K562 (cell line): ENCODE data around the gene DGCR2. TPM values are rescaled to one million over a fixed set of nuclear protein-coding genes. Genes with fewer than 3 reads are reported as not detected.

Experiments
- ATAC-seq: fragments of 200-7000 bp; cut with Tn5 transposase; 3 replicates; pipeline ENCODE4 v1.9.1; 2020; ENCODE audit warnings: moderate library complexity
- BruUV-seq: library from RNA; stranded (reverse); fragments of 400-500 nt; replicated peaks from 2 replicates; lab custom pipeline; 2021; lab: Mats Ljungman, UMichigan
- CTCF ChIA-PET: fragments of 300-600 bp; formaldehyde crosslinking; extraction: SDS; loops from one replicate; lab custom pipeline; 2021; ENCODE audit warnings: low intra/inter-chr PET ratio; lab: Yijun Ruan, JAX
- POLR2A ChIA-PET: fragments of 300-600, 350-650 bp; sonication (Branson Sonifier 250); formaldehyde crosslinking; extraction: SDS; loops from one replicate; lab custom pipeline; 2021; ENCODE audit warnings: antibody characterized with exemption, inconsistent platforms; lab: Yijun Ruan, JAX
- DNase-seq, 4 experiments: peaks; one replicate each; pipeline versions ENCODE4 v3.0.0 to v3.0.0-alpha.2; 2011 to 2018; ENCODE audit warnings: low spot score in 3 of 4, mixed read lengths in 3 of 4; ENCODE audit errors: extremely low read depth in 1 of 4
- FAIRE-seq: peaks from 2 replicates; lab custom pipeline; 2011; peaks lifted over from hg19 to GRCh38; lab: Jason Lieb, UNC
- H2AFZ ChIP-seq: 2 replicates; pipeline ENCODE4 v1.6.0; 2011; ENCODE audit warnings: low read depth, low read length, control low read depth, inconsistent platforms
- H3K27ac ChIP-seq: fragments of 200-600 bp; 3 replicates; pipeline ENCODE4 v1.8.0; 2011; ENCODE audit warnings: low read depth, mild to moderate bottlenecking, control low read depth, inconsistent platforms, low read length, moderate library complexity, mixed read lengths; ENCODE audit errors: extremely low read depth
- H3K27me3 ChIP-seq, 2 experiments: fragments of 300-600 bp in 1 of 2; 2 replicates in 1 of 2; 3 replicates in 1 of 2; pipeline versions ENCODE4 v1.6.0 to v1.8.0; 2011; ENCODE audit warnings: inconsistent platforms in 2 of 2, low read length in 2 of 2, mild to moderate bottlenecking in 1 of 2, mixed read lengths in 1 of 2, moderate library complexity in 1 of 2; ENCODE audit not compliant: control insufficient read depth in 2 of 2, insufficient read depth in 2 of 2
- H3K36me3 ChIP-seq: fragments of 300-600 bp; 3 replicates; pipeline ENCODE4 v1.8.0; 2011; ENCODE audit warnings: mild to moderate bottlenecking, low read length, inconsistent platforms; ENCODE audit not compliant: control insufficient read depth, insufficient read depth
- H3K4me1 ChIP-seq, 2 experiments: fragments of 200-600 bp in 1 of 2; replicated peaks in 1 of 2; 2 replicates in 1 of 2; 3 replicates in 1 of 2; pipeline versions ENCODE4 v1.5.1 to v1.8.0; 2011; ENCODE audit warnings: inconsistent platforms in 2 of 2, low read length in 2 of 2, mild to moderate bottlenecking in 1 of 2, mixed read lengths in 1 of 2, moderate library complexity in 1 of 2; ENCODE audit not compliant: control insufficient read depth in 2 of 2, insufficient read depth in 2 of 2
- H3K4me2 ChIP-seq: 2 replicates; pipeline ENCODE4 v1.6.1; 2011; ENCODE audit warnings: low read length, control low read depth, inconsistent platforms, mixed read lengths; ENCODE audit not compliant: insufficient read depth
- H3K4me3 ChIP-seq: fragments of 200-600 bp; sonication (generic), shearing (Covaris generic); 2 replicates; pipeline ENCODE4 v1.5.1; 2016; ENCODE audit warnings: control low read depth, inconsistent platforms
- H3K79me2 ChIP-seq: fragments of 200-600 bp; 3 replicates; pipeline ENCODE4 v1.8.0; 2011; ENCODE audit warnings: low read length, inconsistent platforms; ENCODE audit not compliant: control insufficient read depth, insufficient read depth
- H3K9ac ChIP-seq, 2 experiments: 2 replicates each; pipeline versions ENCODE4 v1.6.0 to v1.6.1; 2011; ENCODE audit warnings: low read depth in 2 of 2, low read length in 2 of 2, control low read depth in 1 of 2, inconsistent platforms in 1 of 2, mild to moderate bottlenecking in 1 of 2, mixed read lengths in 1 of 2; ENCODE audit not compliant: insufficient read depth in 1 of 2
- H3K9me1 ChIP-seq: one replicate; pipeline ENCODE4 v1.6.0; 2011; ENCODE audit warnings: inconsistent platforms, mild to moderate bottlenecking, low read length, moderate library complexity; ENCODE audit not compliant: control insufficient read depth, insufficient read depth
- H3K9me3 ChIP-seq: replicated peaks from 2 replicates; pipeline ENCODE4 v1.5.1; 2011; ENCODE audit warnings: low read depth, low read length, inconsistent platforms; ENCODE audit not compliant: control insufficient read depth, insufficient read depth
- H4K20me1 ChIP-seq: replicated peaks from 2 replicates; pipeline ENCODE4 v1.6.1; 2011; ENCODE audit warnings: low read length, inconsistent platforms, mixed read lengths; ENCODE audit not compliant: control insufficient read depth, insufficient read depth
- FOXA3 ChIP-seq, 2 experiments: fragments of 450-650 bp in 1 of 2; sonication (generic) in 1 of 2; formaldehyde crosslinking; IDR thresholded peaks in 1 of 2; conservative IDR thresholded peaks in 1 of 2; 2 replicates each; pipeline versions ENCODE4 v1.4.0 to v1.8.0; 2020 to 2022; ENCODE audit warnings: mild to moderate bottlenecking in 2 of 2, missing genetic modification reagents in 1 of 2
- MED1 ChIP-seq: sonication (generic); formaldehyde crosslinking; IDR thresholded peaks from 2 replicates; pipeline ENCODE4 v1.8.1; 2023; ENCODE audit warnings: missing genetic modification reagents, borderline replicate concordance
- NR2C2 ChIP-seq, 2 experiments: fragments of 200-800 bp in 1 of 2; sonication (Bioruptor generic) in 1 of 2; sonication (generic) in 1 of 2; formaldehyde crosslinking in 1 of 2; IDR thresholded peaks; 2 replicates each; pipeline versions ENCODE4 v1.6.1 to v1.8.0; 2016 to 2022; ENCODE audit warnings: mild to moderate bottlenecking in 1 of 2, missing compliant biosample characterization in 1 of 2, missing genetic modification characterization in 1 of 2, missing genetic modification reagents in 1 of 2
- PHF21A ChIP-seq: fragments of 450-650 bp; IDR thresholded peaks from 2 replicates; pipeline ENCODE4 v1.6.1; 2017; ENCODE audit warnings: low read depth, borderline replicate concordance
- PRDM10 ChIP-seq: fragments of 450-650 bp; IDR thresholded peaks from 2 replicates; pipeline ENCODE4 v1.6.1; 2018; ENCODE audit not compliant: partially characterized antibody
- RBM34 ChIP-seq: fragments of 200-400 bp; formaldehyde crosslinking; IDR thresholded peaks from 2 replicates; pipeline ENCODE4 v1.6.1; 2018; ENCODE audit warnings: low read length, borderline replicate concordance; ENCODE audit not compliant: insufficient read depth
- ZFP91 ChIP-seq: sonication (generic); formaldehyde crosslinking; IDR thresholded peaks from 2 replicates; pipeline ENCODE4 v1.8.0; 2022; ENCODE audit warnings: mild to moderate bottlenecking, missing genetic modification reagents
- ZNF699 ChIP-seq: fragments of 250-450 bp; sonication (Bioruptor Pico); IDR thresholded peaks from 2 replicates; pipeline ENCODE4 v1.8.0; 2021; ENCODE audit warnings: mild to moderate bottlenecking, moderate library complexity; ENCODE audit not compliant: insufficient replicate concordance
- WGBS: fragments of 100-300 bp; shearing (Covaris generic); methylation state at CpG from one replicate; pipeline ENCODE4 v1.1.6; 2016; ENCODE audit warnings: low coverage, mixed read lengths; ENCODE audit not compliant: insufficient coverage; ENCODE audit errors: missing lambda C conversion rate; 5-methylcytosine and 5-hydroxymethylcytosine counted together
- in situ Hi-C: fragments of 300-500 bp; cut with MboI; formaldehyde crosslinking; loops from 4 replicates; pipeline ENCODE4 v1.15.0; 2018; ENCODE audit warnings: inconsistent platforms, mixed read lengths
- intact Hi-C: fragments of 100-400 bp; cut with micrococcal nuclease; formaldehyde crosslinking; loops from 2 replicates; pipeline ENCODE4 v1.14.2; 2022
- polyA plus RNA-seq, 8 experiments: library from polyadenylated mRNA; depleted of rRNA in 4 of 8; stranded (reverse) in 5 of 8; unstranded in 3 of 8; fragments of >200 nt; fragmentation: Nextera tagmentation in 2 of 8; fragmentation: Illumina TruSeq in 1 of 8; extraction: Ambion mirVana in 2 of 8; extraction: Trizol in 1 of 8; gene quantifications; 2 replicates each; pipeline versions ENCODE4 v1.2.1 to v1.2.3, GENCODE V29; 2011 to 2014; ENCODE audit warnings: inconsistent platforms in 1 of 8, missing spikeins in 1 of 8
- total RNA-seq, 7 experiments: library from RNA; depleted of rRNA in 6 of 7; stranded (reverse); fragments of >200 nt in 6 of 7; fragmentation: Illumina TruSeq in 2 of 7; extraction: Trizol in 2 of 7; gene quantifications; 2 replicates each; pipeline versions ENCODE4 v1.2.1 to v1.2.3, GENCODE V29; 2011 to 2021; ENCODE audit warnings: low replicate concordance in 1 of 7
- TF ChIP-seq, protein P1 (sequence below): fragments of 250-450 bp; sonication (Bioruptor Pico); IDR thresholded peaks from 2 replicates; pipeline ENCODE4 v1.8.0; 2022; ENCODE audit warnings: moderate library complexity, mild to moderate bottlenecking, inconsistent platforms
- TF ChIP-seq, protein P2 (sequence below): sonication (generic); formaldehyde crosslinking; IDR thresholded peaks from 2 replicates; pipeline ENCODE4 v1.8.0; 2022; ENCODE audit warnings: mild to moderate bottlenecking, missing genetic modification reagents
- TF ChIP-seq, protein P3 (sequence below): sonication (generic); formaldehyde crosslinking; IDR thresholded peaks from 2 replicates; pipeline ENCODE4 v1.9.0; 2022; ENCODE audit warnings: mild to moderate bottlenecking, missing genetic modification reagents

The DGCR2 gene
- total and polyA plus RNA-seq, 9 of the 15 experiments (the other 6 are each of a cell fraction or from before 2014, with no cell fraction given) = 0.69 to 101 (median 56.4) TPM

DNA sequence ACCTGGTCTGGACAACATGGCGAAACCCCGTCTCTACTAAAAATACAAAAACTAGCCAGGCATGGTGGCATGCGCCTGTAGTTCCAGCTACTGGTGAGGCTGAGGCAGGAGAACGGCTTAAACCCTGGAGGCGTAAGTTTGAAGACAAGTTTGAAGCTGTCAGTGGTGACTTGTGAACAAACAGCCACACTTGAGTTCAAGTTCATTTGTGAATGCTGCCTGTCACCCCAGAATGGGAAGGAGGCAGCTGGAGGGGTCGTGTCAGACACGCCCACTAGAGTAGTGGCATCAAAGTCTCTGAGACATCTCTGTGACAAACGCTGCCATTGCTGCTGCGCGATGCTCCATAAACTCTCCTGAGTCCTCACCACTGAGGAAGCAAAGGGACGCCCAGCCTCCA lies 74.2 kb downstream of the DGCR2 start:
- 92% methylated on average over 11 of the region's 11 CpGs for WGBS
- Histone ChIP-seq H3K4me1 (peaks cover 0 to 2% of the 10 kb centered on the region in 2 experiments; a peak in 2 of 5 replicates), H2AFZ (no peak overlapping the region), H3K9me1 (peaks cover 5% of the 10 kb centered on the region), H3K4me3 (no peak overlapping the region), H3K36me3 (peaks cover 91% of the 10 kb centered on the region), H3K27ac (no peak overlapping the region), H3K9me3 (no peaks in the 10 kb centered on the region), H4K20me1 (0 out of 2 replicates have a peak, but pooled peaks cover 8% of the 10 kb centered on the region), H3K9ac (no peak overlapping the region; a peak in 1 of 4 replicates), H3K27me3 (no peaks in the 10 kb centered on the region), H3K79me2 (no peaks in the 10 kb centered on the region), H3K4me2 (no peak overlapping the region)
- BruUV-seq = no TSS peak
- intact Hi-C loops (no loop called here), in situ Hi-C loops (no loop called here)
- no peak for TF ChIP-seq RBM34
- TF ChIP-seq, protein P1, sequence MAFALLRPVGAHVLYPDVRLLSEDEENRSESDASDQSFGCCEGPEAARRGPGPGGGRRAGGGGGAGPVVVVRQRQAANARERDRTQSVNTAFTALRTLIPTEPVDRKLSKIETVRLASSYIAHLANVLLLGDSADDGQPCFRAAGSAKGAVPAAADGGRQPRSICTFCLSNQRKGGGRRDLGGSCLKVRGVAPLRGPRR (CRISPR knock-in tag) = 0 out of 2 replicates have a peak, but pooled peaks have one; percentile 21
- TF ChIP-seq, protein P2, sequence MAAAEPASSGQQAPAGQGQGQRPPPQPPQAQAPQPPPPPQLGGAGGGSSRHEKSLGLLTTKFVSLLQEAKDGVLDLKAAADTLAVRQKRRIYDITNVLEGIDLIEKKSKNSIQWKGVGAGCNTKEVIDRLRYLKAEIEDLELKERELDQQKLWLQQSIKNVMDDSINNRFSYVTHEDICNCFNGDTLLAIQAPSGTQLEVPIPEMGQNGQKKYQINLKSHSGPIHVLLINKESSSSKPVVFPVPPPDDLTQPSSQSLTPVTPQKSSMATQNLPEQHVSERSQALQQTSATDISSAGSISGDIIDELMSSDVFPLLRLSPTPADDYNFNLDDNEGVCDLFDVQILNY = peak; percentile 66; the same call in 1 of the 2 replicates
- TF ChIP-seq MED1 (CRISPR knock-in tag) = no peak
- TF ChIP-seq ZFP91 (CRISPR knock-in tag) = 0 out of 2 replicates have a peak, but pooled peaks have one; percentile 62
- 0 out of 4 replicates have a peak, but pooled peaks of 1 of the 2 experiments have one; percentile 30 for TF ChIP-seq FOXA3 (CRISPR knock-in tag; conservative IDR thresholded peaks at IDR 0.05 in 1 of 2, IDR thresholded peaks at IDR 0.05 in 1 of 2)
- TF ChIP-seq, protein P3, sequence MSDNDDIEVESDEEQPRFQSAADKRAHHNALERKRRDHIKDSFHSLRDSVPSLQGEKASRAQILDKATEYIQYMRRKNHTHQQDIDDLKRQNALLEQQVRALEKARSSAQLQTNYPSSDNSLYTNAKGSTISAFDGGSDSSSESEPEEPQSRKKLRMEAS (CRISPR knock-in tag) = peak; percentile 57
- TF ChIP-seq PHF21A = no peak
- peak; percentile 4 for TF ChIP-seq ZNF699 (CRISPR knock-in tag)
- TF ChIP-seq NR2C2 (CRISPR knock-in tag; IDR thresholded peaks at IDR 0.05) = peak; percentile 51; the same call in 1 of the 2 replicates
- TF ChIP-seq NR2C2 (tag; IDR thresholded peaks at IDR 0.05) = no peak
- TF ChIP-seq PRDM10 = no peak
- POLR2A ChIA-PET = interaction anchor here (0.5 to 4.3 kb wide), 6 partner anchors 9 to 727 kb away, joined by 3 to 37 read pairs (median 8); no protein-coding TSS in a partner anchor
- no peak for ATAC-seq
- FAIRE-seq = no peak
- no peak for DNase-seq
- CTCF ChIA-PET = no interaction called here
